ENCODE data around the gene CREB5.

CREB5 gene

DNA sequence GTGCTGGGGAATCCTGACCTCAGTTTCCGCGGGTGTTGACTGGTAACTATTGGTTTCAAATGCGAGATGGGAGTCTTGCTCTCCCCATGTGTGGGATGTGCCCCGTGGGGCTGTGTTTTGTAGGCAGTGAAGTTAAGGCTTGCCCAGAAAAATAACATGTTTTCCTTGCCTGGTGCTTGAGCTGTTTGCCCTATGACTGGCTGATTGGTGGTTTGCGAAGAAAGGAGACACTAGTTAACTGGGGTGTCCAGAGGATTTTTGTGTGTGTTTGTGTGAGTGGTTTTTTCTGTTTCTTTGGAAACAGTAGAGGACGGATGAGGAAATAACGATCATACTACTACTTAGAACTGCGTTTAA is 61.9 kb downstream of the CREB5 start:
- in situ Hi-C loops (cut with MboI; ENCODE audit: low sequenced_read_pairs): no loop called here

- in situ Hi-C loops (cut with MboI; ENCODE audit: low sequenced_read_pairs): no loop called here
Measured at GRCh38 chr7:28474640-28475039, 62.3 kb downstream of the CREB5 start.

GRCh38 chr7:28477041-28477442 is 64.7 kb downstream of the CREB5 start:
- in situ Hi-C loops (cut with MboI; ENCODE audit: low sequenced_read_pairs): no loop called here

GRCh38 chr7:28478656-28479055 is 66.3 kb downstream of the CREB5 start:
- in situ Hi-C loops (cut with MboI; ENCODE audit: low sequenced_read_pairs): no loop called here

DNA sequence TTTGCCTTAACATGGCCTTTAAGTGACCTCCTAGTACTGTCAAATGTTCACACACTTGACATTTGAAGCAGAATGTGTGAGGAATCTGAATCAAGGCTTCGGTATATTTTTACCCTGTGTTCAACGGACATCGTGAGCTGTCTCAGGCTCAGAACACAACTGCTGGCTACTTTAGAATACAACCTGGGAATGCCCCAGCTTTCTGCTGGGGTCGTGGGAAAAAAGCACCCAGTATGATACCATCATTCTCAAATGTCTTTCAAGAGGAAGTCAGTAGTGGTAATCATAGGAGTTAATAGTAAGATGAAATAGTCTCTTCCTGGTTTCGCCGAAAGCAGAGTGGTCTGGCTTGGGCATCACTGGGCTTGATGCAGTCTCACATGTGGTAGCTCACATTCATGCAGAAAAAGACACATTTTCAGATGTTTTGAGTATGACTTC is 67.2 kb downstream of the CREB5 start:
- in situ Hi-C loops (cut with MboI; ENCODE audit: low sequenced_read_pairs): no loop called here

- in situ Hi-C loops (cut with MboI; ENCODE audit: low sequenced_read_pairs): no loop called here
Measured at GRCh38 chr7:28480595-28480994, 68.3 kb downstream of the CREB5 start.

- in situ Hi-C loops (cut with MboI; ENCODE audit: low sequenced_read_pairs): no loop called here
Measured at GRCh38 chr7:28481091-28481926, 69.0 kb downstream of the CREB5 start.

DNA sequence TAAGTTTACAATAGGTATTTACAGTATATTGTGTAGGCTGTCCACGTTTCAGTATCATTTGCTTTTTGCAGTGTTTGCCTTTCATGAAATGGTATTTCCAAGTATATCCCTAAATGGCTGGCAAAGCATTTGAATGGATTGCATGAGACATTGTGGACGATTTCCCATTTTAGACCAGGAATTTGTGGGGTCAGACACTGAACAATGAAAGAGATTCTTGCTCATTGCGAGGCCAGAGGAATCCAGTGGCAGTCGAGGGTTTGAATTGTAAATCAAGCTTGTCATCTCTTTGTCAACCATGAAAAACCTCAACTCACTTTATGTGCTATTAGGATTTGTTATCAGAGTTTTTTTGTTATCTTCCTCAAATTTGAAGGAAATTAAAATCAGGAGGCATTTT is 70.8 kb downstream of the CREB5 start:
- in situ Hi-C loops (cut with MboI; ENCODE audit: low sequenced_read_pairs): no loop called here

GRCh38 chr7:28483908-28484605 is 71.7 kb downstream of the CREB5 start:
- in situ Hi-C loops (cut with MboI; ENCODE audit: low sequenced_read_pairs): no loop called here

GRCh38 chr7:28484606-28484935 is 72.3 kb downstream of the CREB5 start:
- in situ Hi-C loops (cut with MboI; ENCODE audit: low sequenced_read_pairs): no loop called here

GRCh38 chr7:28487487-28487886 is 75.2 kb downstream of the CREB5 start:
- in situ Hi-C loops (cut with MboI; ENCODE audit: low sequenced_read_pairs): no loop called here

DNA sequence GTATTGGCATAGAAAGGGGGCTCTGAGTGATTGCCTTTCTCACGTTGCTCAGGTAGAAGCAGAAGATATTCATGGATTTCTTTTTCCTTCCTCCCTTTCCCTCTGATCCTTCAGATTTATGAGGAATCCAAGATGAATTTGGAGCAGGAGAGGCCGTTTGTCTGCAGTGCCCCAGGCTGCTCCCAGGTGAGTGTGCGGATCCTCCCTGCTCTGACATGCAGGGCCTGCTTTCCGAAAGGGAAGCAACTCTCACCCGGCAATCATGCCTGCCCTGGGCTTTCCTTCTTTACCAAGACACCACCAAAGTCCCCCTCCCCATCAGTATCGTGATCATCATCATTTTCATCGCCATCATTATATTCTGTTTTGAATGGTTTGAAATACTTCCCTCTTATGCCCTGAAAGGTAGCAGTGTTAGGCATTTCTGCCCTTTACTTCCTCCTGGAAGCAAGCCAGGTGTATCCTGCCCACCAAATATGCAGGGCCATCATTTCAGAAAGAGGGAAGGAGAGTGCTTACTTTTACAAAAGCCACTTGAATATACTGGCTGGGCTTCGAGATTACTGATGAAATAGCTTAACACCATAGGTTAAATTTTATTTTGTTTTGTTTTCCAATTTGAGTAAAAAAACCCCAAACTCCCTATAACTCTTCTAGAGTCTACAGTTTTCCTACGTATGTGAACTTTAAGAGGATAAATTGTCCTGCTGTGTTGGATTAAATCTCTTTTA is 75.9 kb downstream of the CREB5 start:
- in situ Hi-C loops (cut with MboI; ENCODE audit: low sequenced_read_pairs): no loop called here

DNA sequence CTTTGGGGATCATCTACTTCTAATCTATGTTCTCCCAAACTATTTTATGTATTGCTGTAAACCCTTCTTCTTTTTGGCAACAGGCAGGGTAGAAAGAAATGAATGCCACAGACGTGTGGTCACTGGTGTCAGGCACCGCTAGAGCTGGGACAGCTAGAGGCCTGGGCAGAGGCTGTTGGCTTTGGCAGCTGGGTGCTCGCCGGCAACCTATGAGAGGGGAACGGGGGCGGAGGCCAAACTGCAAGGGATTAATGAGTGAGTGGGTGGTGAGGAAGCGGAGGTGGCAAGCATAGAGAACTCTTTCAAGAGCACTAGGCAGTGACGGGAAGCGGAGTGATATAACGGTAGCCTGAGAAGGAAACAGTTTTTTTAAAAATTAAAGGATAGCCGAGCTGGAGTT is 78.5 kb downstream of the CREB5 start:
- in situ Hi-C loops (cut with MboI; ENCODE audit: low sequenced_read_pairs): no loop called here

DNA sequence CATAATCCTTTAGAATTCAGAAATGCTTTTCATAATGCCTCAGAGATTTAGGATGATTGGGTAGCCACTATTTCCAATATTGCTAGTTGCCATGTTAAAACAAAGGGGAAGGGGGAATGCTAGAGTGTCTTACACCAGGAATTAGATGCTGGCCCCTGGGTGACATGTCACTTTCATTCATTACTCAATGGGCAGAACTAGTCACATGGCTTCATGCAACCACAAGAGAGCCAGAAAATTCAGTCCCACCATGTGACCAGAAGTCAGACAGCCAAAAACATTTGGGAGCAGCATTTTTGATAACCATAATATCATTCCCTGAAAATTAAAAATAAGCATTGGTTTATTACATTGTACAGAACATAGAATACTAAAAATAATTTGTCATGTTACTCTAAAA is 81.2 kb downstream of the CREB5 start:
- in situ Hi-C loops (cut with MboI; ENCODE audit: low sequenced_read_pairs): no loop called here

DNA sequence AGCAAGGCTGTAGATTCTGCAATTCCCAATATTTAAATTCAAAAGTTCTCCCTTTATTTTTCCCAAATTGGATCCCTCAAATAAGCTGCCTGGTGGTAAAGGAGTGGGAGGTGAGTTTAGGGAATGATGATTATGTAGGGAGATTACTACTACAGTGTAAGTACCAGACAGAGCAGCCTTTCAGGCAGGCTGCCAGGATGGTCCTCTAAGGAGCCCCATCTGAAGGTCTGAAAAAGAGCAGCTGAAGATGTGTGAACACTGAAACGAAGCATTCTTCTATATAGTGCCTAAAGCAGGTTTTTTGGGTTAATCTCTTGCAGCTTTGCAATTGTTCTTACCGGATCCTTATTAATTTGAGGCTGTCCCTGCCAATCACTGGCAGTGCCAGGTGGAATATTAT is 84.7 kb downstream of the CREB5 start:
- in situ Hi-C loops (cut with MboI; ENCODE audit: low sequenced_read_pairs): no loop called here

- in situ Hi-C loops (cut with MboI; ENCODE audit: low sequenced_read_pairs): no loop called here
Measured at GRCh38 chr7:28498636-28499035, 86.3 kb downstream of the CREB5 start.

DNA sequence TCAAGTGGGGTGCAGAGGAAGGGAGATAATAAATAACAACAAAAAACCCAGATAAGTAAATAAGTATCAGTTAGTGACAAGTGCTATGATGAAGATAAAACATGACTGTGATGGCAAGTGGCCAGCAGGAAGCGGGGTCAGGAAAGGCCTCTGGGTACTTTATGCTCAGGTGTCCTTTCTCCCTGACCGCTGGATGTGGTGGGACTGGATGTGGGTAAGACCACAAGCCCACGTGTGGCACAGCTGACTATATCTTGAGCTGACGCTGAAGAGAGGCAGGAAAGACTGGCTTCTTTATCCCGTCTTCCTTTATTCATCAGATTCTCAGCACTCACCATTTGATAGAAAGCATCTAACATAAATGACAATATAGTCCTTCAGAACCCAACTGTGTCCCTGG is 87.8 kb downstream of the CREB5 start:
- in situ Hi-C loops (cut with MboI; ENCODE audit: low sequenced_read_pairs): no loop called here

DNA sequence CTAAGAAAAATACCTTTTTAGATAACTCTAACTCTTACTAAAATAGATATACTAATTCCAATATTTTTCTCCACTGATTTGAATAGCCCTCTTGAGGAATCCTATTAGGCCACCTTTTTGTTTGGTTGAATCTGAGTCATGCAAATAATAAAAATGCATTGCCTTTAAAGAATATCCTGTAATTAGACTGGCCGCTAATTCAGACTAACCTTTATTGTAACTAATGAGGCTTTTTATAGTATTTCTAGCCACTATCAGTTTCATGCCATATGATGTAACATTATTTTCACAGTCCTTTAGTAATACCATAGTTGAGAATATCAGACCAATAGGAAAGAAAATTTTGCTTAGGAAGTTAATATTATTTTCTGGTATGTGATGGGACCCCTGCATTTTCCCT is 90.1 kb downstream of the CREB5 start:
- in situ Hi-C loops (cut with MboI; ENCODE audit: low sequenced_read_pairs): no loop called here

- in situ Hi-C loops (cut with MboI; ENCODE audit: low sequenced_read_pairs): no loop called here
Measured at GRCh38 chr7:28503396-28503795, 91.1 kb downstream of the CREB5 start.

DNA sequence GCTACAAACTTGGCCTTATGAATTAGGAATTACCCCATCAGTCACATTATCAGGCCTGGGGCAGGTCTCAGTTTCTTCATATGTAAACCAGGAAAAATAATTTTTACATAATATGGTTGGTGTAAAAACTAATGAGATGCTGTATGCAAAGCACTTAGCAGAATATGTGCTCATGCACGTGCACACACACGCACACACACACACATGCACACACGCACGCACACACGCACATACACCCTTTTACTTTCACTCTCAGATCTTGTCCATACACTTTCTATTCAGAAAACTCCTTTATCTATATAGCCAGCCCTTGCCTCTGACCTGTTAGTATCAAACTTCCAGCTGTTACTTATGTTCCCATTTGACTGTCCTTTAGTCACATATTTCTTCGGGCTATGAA is 92.7 kb downstream of the CREB5 start:
- in situ Hi-C loops (cut with MboI; ENCODE audit: low sequenced_read_pairs): no loop called here

DNA sequence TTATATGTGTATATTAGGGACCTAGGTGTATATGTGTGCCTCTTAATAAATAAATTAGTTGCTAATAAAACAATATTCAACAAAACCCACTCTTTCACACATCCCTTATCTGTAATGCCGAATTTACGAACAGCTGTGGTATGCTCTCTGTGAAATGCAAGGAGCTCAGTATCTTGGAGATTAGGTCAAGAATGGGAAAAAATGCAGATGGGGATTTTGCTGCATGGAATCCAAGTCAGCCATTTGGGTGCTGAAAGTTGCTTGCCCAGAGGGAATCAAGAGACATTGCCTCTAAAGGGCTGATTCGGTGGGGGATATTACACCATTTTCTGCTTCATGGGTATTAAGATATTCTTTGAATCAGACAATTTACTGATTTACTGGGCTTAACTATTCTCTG is 93.5 kb downstream of the CREB5 start:
- in situ Hi-C loops (cut with MboI; ENCODE audit: low sequenced_read_pairs): no loop called here
